Measurements from ENCODE around the gene NFAM1.

- TF ChIP-seq POLR2AphosphoS5 (IDR thresholded peaks at IDR 0.05) (no peak), CTCF (IDR thresholded peaks at IDR 0.05) (no peak)
Measured at GRCh38 chr22:42336527-42337227, 95.5 kb downstream of the NFAM1 start.
